ENCODE results near the gene TMX4.

- TF ChIP-seq, protein P1, sequence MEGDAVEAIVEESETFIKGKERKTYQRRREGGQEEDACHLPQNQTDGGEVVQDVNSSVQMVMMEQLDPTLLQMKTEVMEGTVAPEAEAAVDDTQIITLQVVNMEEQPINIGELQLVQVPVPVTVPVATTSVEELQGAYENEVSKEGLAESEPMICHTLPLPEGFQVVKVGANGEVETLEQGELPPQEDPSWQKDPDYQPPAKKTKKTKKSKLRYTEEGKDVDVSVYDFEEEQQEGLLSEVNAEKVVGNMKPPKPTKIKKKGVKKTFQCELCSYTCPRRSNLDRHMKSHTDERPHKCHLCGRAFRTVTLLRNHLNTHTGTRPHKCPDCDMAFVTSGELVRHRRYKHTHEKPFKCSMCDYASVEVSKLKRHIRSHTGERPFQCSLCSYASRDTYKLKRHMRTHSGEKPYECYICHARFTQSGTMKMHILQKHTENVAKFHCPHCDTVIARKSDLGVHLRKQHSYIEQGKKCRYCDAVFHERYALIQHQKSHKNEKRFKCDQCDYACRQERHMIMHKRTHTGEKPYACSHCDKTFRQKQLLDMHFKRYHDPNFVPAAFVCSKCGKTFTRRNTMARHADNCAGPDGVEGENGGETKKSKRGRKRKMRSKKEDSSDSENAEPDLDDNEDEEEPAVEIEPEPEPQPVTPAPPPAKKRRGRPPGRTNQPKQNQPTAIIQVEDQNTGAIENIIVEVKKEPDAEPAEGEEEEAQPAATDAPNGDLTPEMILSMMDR (IDR thresholded peaks at IDR 0.05; ENCODE audit: low read depth, low read length, poor library complexity, severe bottlenecking) = no peak
- no peak for TF ChIP-seq EZH2phosphoT487 (IDR thresholded peaks at IDR 0.05; ENCODE audit: borderline replicate concordance, low read length)
Measured at GRCh38 chr20:8036771-8037170, 17.2 kb upstream of the TMX4 start.
